ENCODE measurements around the gene MPC2. TPM values are rescaled to one million over a fixed set of nuclear protein-coding genes. Genes with fewer than 3 reads are reported as not detected.

The MPC2 gene
- total RNA-seq, 1 experiment from 2014 or later, result 71.7 TPM

DNA sequence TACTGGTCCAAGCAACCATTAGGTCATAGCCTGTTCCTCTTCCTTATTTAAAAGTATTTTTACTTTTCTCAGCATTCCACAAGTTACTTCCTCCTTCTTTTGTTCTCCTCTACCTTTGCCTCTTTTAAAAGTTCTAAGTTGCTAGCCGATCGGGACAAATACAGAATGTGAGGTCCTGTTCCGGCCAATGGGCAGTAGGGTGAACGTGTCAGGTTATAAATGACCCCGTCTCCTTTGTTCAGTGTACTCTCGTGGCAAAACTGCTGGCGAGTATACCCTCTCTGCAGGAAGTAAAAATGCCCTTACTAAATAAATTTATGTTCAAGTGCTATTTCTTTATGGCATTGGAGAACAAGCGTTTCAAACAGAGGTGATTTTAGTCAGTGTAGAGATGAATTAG lies 25.5 kb downstream of the MPC2 start:
- intact Hi-C loops (cut with micrococcal nuclease; ENCODE audit: unreplicated experiment), result no loop called here
- CTCF ChIA-PET, result no interaction called here
- no peaks in the 10 kb centered on the region; the same call in 1 of the 2 replicates for H3K36me3 ChIP-seq (ENCODE audit: control insufficient read depth, insufficient read depth, low read length)
- no peaks in the 10 kb centered on the region for H3K27me3 ChIP-seq (ENCODE audit: control insufficient read depth, insufficient read depth, low read length)
- TF ChIP-seq SIN3A (IDR thresholded peaks at IDR 0.05; ENCODE audit: borderline replicate concordance, insufficient read depth, low read depth, low read length), result no peak
- TF ChIP-seq TCF7L2 (IDR thresholded peaks at IDR 0.05; ENCODE audit: low read depth, low read length), result no peak
- no peak for TF ChIP-seq POLR2AphosphoS5 (IDR thresholded peaks at IDR 0.05; ENCODE audit: low read depth, low read length)
- TF ChIP-seq, protein P1, sequence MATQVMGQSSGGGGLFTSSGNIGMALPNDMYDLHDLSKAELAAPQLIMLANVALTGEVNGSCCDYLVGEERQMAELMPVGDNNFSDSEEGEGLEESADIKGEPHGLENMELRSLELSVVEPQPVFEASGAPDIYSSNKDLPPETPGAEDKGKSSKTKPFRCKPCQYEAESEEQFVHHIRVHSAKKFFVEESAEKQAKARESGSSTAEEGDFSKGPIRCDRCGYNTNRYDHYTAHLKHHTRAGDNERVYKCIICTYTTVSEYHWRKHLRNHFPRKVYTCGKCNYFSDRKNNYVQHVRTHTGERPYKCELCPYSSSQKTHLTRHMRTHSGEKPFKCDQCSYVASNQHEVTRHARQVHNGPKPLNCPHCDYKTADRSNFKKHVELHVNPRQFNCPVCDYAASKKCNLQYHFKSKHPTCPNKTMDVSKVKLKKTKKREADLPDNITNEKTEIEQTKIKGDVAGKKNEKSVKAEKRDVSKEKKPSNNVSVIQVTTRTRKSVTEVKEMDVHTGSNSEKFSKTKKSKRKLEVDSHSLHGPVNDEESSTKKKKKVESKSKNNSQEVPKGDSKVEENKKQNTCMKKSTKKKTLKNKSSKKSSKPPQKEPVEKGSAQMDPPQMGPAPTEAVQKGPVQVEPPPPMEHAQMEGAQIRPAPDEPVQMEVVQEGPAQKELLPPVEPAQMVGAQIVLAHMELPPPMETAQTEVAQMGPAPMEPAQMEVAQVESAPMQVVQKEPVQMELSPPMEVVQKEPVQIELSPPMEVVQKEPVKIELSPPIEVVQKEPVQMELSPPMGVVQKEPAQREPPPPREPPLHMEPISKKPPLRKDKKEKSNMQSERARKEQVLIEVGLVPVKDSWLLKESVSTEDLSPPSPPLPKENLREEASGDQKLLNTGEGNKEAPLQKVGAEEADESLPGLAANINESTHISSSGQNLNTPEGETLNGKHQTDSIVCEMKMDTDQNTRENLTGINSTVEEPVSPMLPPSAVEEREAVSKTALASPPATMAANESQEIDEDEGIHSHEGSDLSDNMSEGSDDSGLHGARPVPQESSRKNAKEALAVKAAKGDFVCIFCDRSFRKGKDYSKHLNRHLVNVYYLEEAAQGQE (IDR thresholded peaks at IDR 0.05; ENCODE audit: insufficient read depth in 1 of 2, low read depth in 2 of 2, low read length in 1 of 2), result no peak
- TF ChIP-seq, protein P2, sequence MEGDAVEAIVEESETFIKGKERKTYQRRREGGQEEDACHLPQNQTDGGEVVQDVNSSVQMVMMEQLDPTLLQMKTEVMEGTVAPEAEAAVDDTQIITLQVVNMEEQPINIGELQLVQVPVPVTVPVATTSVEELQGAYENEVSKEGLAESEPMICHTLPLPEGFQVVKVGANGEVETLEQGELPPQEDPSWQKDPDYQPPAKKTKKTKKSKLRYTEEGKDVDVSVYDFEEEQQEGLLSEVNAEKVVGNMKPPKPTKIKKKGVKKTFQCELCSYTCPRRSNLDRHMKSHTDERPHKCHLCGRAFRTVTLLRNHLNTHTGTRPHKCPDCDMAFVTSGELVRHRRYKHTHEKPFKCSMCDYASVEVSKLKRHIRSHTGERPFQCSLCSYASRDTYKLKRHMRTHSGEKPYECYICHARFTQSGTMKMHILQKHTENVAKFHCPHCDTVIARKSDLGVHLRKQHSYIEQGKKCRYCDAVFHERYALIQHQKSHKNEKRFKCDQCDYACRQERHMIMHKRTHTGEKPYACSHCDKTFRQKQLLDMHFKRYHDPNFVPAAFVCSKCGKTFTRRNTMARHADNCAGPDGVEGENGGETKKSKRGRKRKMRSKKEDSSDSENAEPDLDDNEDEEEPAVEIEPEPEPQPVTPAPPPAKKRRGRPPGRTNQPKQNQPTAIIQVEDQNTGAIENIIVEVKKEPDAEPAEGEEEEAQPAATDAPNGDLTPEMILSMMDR (IDR thresholded peaks at IDR 0.05), result no peak
- H3K4me3 ChIP-seq (ENCODE audit: low read depth in 2 of 2, low read length in 2 of 2), result no peak overlapping the region
- in situ Hi-C loops (cut with HindIII; ENCODE audit: low pct_unique_long_range_greater_than_20kb, low sequenced_read_pairs), result no loop called here
- ATAC-seq, result no peak
- H3K4me1 ChIP-seq (ENCODE audit: control insufficient read depth, insufficient read depth, low read length), result no peaks in the 10 kb centered on the region
- no peak overlapping the region for H3K27ac ChIP-seq (ENCODE audit: low read length)
- POLR2A ChIA-PET, result no interaction called here
- BruUV-seq (replicated peaks), result no TSS peak
- peaks cover 11% of the 10 kb centered on the region; the same call in 1 of the 2 replicates for H3K9me3 ChIP-seq (ENCODE audit: control insufficient read depth, insufficient read depth, low read depth, low read length)
- DNase-seq (ENCODE audit: low read depth, low spot score), result no peak

DNA sequence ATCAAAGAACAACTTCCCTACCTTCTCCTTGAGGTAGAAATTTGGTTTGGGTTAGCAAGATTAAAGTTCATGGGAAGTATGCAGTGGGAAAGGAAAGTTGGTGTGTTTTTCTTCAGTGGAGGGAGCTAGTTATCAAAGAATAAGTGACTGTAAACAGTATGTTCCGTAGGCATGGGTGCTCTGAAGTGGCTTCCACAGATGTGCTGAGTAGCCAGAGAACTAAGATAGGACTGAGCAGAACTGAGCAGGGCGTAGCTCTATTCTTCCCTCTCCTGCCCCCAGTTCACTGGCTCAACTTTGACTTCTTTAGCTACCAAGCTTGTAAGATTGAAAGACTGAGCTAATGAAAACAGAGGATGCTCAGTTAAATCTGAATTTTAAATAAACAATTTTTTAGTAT lies 26.3 kb downstream of the MPC2 start:
- no peak for TF ChIP-seq SIN3A (IDR thresholded peaks at IDR 0.05; ENCODE audit: borderline replicate concordance, insufficient read depth, low read depth, low read length)
- TF ChIP-seq, protein P2 (IDR thresholded peaks at IDR 0.05), result no peak
- TF ChIP-seq, protein P1 (IDR thresholded peaks at IDR 0.05; ENCODE audit: insufficient read depth in 1 of 2, low read depth in 2 of 2, low read length in 1 of 2), result no peak
- TF ChIP-seq TCF7L2 (IDR thresholded peaks at IDR 0.05; ENCODE audit: low read depth, low read length), result no peak
- TF ChIP-seq POLR2AphosphoS5 (IDR thresholded peaks at IDR 0.05; ENCODE audit: low read depth, low read length), result no peak
- intact Hi-C loops (cut with micrococcal nuclease; ENCODE audit: unreplicated experiment), result no loop called here
- POLR2A ChIA-PET, result no interaction called here
- H3K27me3 ChIP-seq (ENCODE audit: control insufficient read depth, insufficient read depth, low read length), result no peaks in the 10 kb centered on the region
- no peaks in the 10 kb centered on the region for H3K4me1 ChIP-seq (ENCODE audit: control insufficient read depth, insufficient read depth, low read length)
- BruUV-seq (replicated peaks), result no TSS peak
- no peak overlapping the region for H3K4me3 ChIP-seq (ENCODE audit: low read depth in 2 of 2, low read length in 2 of 2)
- H3K27ac ChIP-seq (ENCODE audit: low read length), result no peak overlapping the region
- H3K36me3 ChIP-seq (ENCODE audit: control insufficient read depth, insufficient read depth, low read length), result no peaks in the 10 kb centered on the region; the same call in 1 of the 2 replicates
- no peak for ATAC-seq
- in situ Hi-C loops (cut with HindIII; ENCODE audit: low pct_unique_long_range_greater_than_20kb, low sequenced_read_pairs), result no loop called here
- CTCF ChIA-PET, result no interaction called here
- H3K9me3 ChIP-seq (ENCODE audit: control insufficient read depth, insufficient read depth, low read depth, low read length), result peaks cover 11% of the 10 kb centered on the region; the same call in 1 of the 2 replicates
- DNase-seq (ENCODE audit: low read depth, low spot score), result no peak

Measured in Panc1 (cell line).